Spleen (tissue), 11 donors: ENCODE data around the gene SLC30A7. TPM values are rescaled to one million over a fixed set of nuclear protein-coding genes. Genes with fewer than 3 reads are reported as not detected.
A peak's percentile ranks its signal among the peaks of the same experiment; 100 is the strongest.

Source experiments
- DNase-seq: peaks from one replicate; pipeline ENCODE4 v3.0.0-alpha.2; 2020
- H3K27ac ChIP-seq, 8 donors: fragments of 200-600 bp; sonication (generic) in 7 of 8; 1 replicate in 4 of 8; 2 replicates in 4 of 8; pipeline versions ENCODE4 v1.5.0 to v1.8.0; 2016 to 2021; ENCODE audit warnings: inconsistent platforms in 4 of 8, mild to moderate bottlenecking in 4 of 8, moderate library complexity in 1 of 8
- H3K27me3 ChIP-seq, 7 donors: fragments of 200-600 bp; sonication (generic) in 6 of 7; replicated peaks in 1 of 7; 1 replicate in 4 of 7; 2 replicates in 3 of 7; pipeline versions ENCODE4 v1.5.0 to v1.8.0; 2016 to 2021; ENCODE audit warnings: inconsistent platforms in 3 of 7, mild to moderate bottlenecking in 1 of 7
- H3K36me3 ChIP-seq, 6 donors: fragments of 200-600 bp; sonication (generic) in 5 of 6; 1 replicate in 4 of 6; 2 replicates in 2 of 6; pipeline versions ENCODE4 v1.5.0 to v1.8.0; 2016 to 2021; ENCODE audit warnings: inconsistent platforms in 2 of 6
- H3K4me1 ChIP-seq, 6 donors: fragments of 200-600 bp; sonication (generic) in 5 of 6; 1 replicate in 3 of 6; 2 replicates in 3 of 6; pipeline versions ENCODE4 v1.5.0 to v1.8.0; 2016 to 2021; ENCODE audit warnings: inconsistent platforms in 3 of 6
- H3K4me3 ChIP-seq, 8 donors: fragments of 200-600 bp; sonication (generic) in 7 of 8; 1 replicate in 4 of 8; 2 replicates in 4 of 8; pipeline versions ENCODE4 v1.5.0 to v1.8.0; 2016 to 2021; ENCODE audit warnings: inconsistent platforms in 4 of 8, mild to moderate bottlenecking in 4 of 8, moderate library complexity in 2 of 8
- H3K9me3 ChIP-seq, 8 donors: fragments of 200-600 bp; sonication (generic) in 7 of 8; 1 replicate in 4 of 8; 2 replicates in 4 of 8; pipeline versions ENCODE4 v1.5.0 to v1.8.0; 2016 to 2021; ENCODE audit warnings: inconsistent platforms in 4 of 8
- CTCF ChIP-seq, 11 experiments: fragments of 200-600 bp in 7 of 11; fragments of 450-650 bp in 4 of 11; sonication (generic) in 4 of 11; IDR thresholded peaks in 8 of 11; conservative IDR thresholded peaks in 3 of 11; 1 replicate in 7 of 11; 2 replicates in 4 of 11; pipeline versions ENCODE4 v1.4.0 to v1.8.0; 2016 to 2021; ENCODE audit warnings: antibody characterized with exemption in 11 of 11, inconsistent platforms in 4 of 11, mild to moderate bottlenecking in 1 of 11
- POLR2A ChIP-seq, 3 donors: fragments of 450-650 bp; IDR thresholded peaks; one replicate each; pipeline ENCODE4 v1.5.1; 2017; ENCODE audit warnings: antibody characterized with exemption in 3 of 3, mild to moderate bottlenecking in 1 of 3
- POLR2AphosphoS5 ChIP-seq, 3 donors: sonication (generic); formaldehyde crosslinking; IDR thresholded peaks; one replicate each; pipeline ENCODE4 v1.5.1; 2017; ENCODE audit warnings: antibody characterized with exemption in 3 of 3
- WGBS, 5 donors: extraction: QIAGEN DNeasy Blood & Tissue Kit in 3 of 5; methylation state at CpG; one replicate each; pipeline versions ENCODE4 v1.1.5 to v1.1.7; 2013 to 2018; 5-methylcytosine and 5-hydroxymethylcytosine counted together
- intact Hi-C: fragments of 100-400 bp; cut with DNase I; formaldehyde crosslinking; loops from one replicate; pipeline ENCODE4 v1.15.0; 2023; ENCODE audit warnings: low total_unique reads
- polyA plus RNA-seq, 3 donors: library from polyadenylated mRNA; stranded (reverse); fragments of 200-250 nt; gene quantifications; one replicate each; pipeline ENCODE4 v1.2.1, GENCODE V29; 2013
- total RNA-seq, 7 donors: library from RNA; depleted of rRNA in 3 of 7; stranded (reverse); fragments of >200 nt in 3 of 7; fragmentation: NEBNext Ultra II Directional in 4 of 7; extraction: Animal tissue kit (Norgen Biotek cat#: 25700) in 4 of 7; gene quantifications; one replicate each; pipeline versions ENCODE4 v1.1.0 to v1.2.1, GENCODE V29; 2016 to 2021
- donor health status: healthy with polysubstance abuse.
- donor health status: DM: no; HTN: no; CAD: no; lungs with moderate emphysema.
- donor health status: DM: no; HTN: no; CAD: no.
- donor health status: Bipolar disorder and iron deficiency.
- donor health status: healthy.
- donor health status: DM: no; HTN: no; CAD: no.
- donor health status: DM: yes; HTN: yes; CAD: no.

Gene SLC30A7
- total and polyA plus RNA-seq, 10 donors, result 4.2 to 44.5 (median 35.9) TPM

- Histone ChIP-seq H3K36me3 (peaks cover 0 to 98% (median 55%) of the 10 kb centered on the region in 6 donors), H3K4me1 (no peaks in the 10 kb centered on the region), H3K27ac (no peak overlapping the region), H3K4me3 (no peak overlapping the region), H3K9me3 (peaks cover 0 to 11% (median 0%) of the 10 kb centered on the region in 8 donors), H3K27me3 (no peaks in the 10 kb centered on the region)
- DNase-seq, result no peak
- TF ChIP-seq CTCF (IDR thresholded peaks at IDR 0.05 in 8 of 11, conservative IDR thresholded peaks at IDR 0.05 in 3 of 11) (no peak), POLR2AphosphoS5 (IDR thresholded peaks at IDR 0.05) (no peak), POLR2A (IDR thresholded peaks at IDR 0.05) (no peak)
- intact Hi-C loops, result no loop called here
- 86 to 100% (median 93%) methylated on average over 1 of the region's 1 CpG for WGBS, 5 donors
Measured at GRCh38 chr1:100907887-100908286, 12.0 kb downstream of the SLC30A7 start.

- intact Hi-C loops, result no loop called here
- no peaks in the 10 kb centered on the region for H3K27me3 ChIP-seq
- H3K4me3 ChIP-seq, result no peak overlapping the region
- H3K27ac ChIP-seq, result no peak overlapping the region
- no peak for DNase-seq
- H3K9me3 ChIP-seq, result peaks cover 0 to 11% (median 0%) of the 10 kb centered on the region in 8 donors
- peaks cover 0 to 100% (median 61%) of the 10 kb centered on the region in 6 donors for H3K36me3 ChIP-seq
- TF ChIP-seq POLR2AphosphoS5 (IDR thresholded peaks at IDR 0.05) (no peak), POLR2A (IDR thresholded peaks at IDR 0.05) (no peak)
- H3K4me1 ChIP-seq, result no peaks in the 10 kb centered on the region
Measured at GRCh38 chr1:100909018-100909417, 13.1 kb downstream of the SLC30A7 start.

- peaks cover 0 to 10% (median under 1%) of the 10 kb centered on the region in 6 donors for H3K4me1 ChIP-seq
- no peak for TF ChIP-seq POLR2AphosphoS5 (IDR thresholded peaks at IDR 0.05)
- no peak for TF ChIP-seq CTCF (IDR thresholded peaks at IDR 0.05 in 8 of 11, conservative IDR thresholded peaks at IDR 0.05 in 3 of 11)
- no peak for TF ChIP-seq POLR2A (IDR thresholded peaks at IDR 0.05)
- intact Hi-C loops, result no loop called here
- H3K36me3 ChIP-seq, result peaks cover 0 to 100% (median 71%) of the 10 kb centered on the region in 6 donors
- no peak overlapping the region for H3K4me3 ChIP-seq
- H3K27ac ChIP-seq, result no peak overlapping the region
- DNase-seq, result no peak
- no peaks in the 10 kb centered on the region for H3K9me3 ChIP-seq
- no peaks in the 10 kb centered on the region for H3K27me3 ChIP-seq
Measured at GRCh38 chr1:100912019-100912418, 16.1 kb downstream of the SLC30A7 start.

GRCh38 chr1:100921110-100921706 is 25.3 kb downstream of the SLC30A7 start:
- no peak for TF ChIP-seq POLR2A (IDR thresholded peaks at IDR 0.05)
- TF ChIP-seq CTCF (IDR thresholded peaks at IDR 0.05 in 8 of 11, conservative IDR thresholded peaks at IDR 0.05 in 3 of 11), result peak; percentile 49 to 82 (median 72)
- no peak for DNase-seq
- intact Hi-C loops, result loop anchor here (5.0 kb wide), 2 partner anchors 371 to 436 kb away; no protein-coding TSS in a partner anchor
- H3K27ac ChIP-seq, result no peak overlapping the region
- no peaks in the 10 kb centered on the region for H3K9me3 ChIP-seq
- peaks cover 0 to 83% (median 26%) of the 10 kb centered on the region in 6 donors for H3K36me3 ChIP-seq
- H3K4me3 ChIP-seq, result no peak overlapping the region
- WGBS, 5 donors, result 34 to 44% (median 40%) methylated on average over 3 of the region's 3 CpGs
- H3K27me3 ChIP-seq, result no peaks in the 10 kb centered on the region
- peaks cover 0 to 47% (median 15%) of the 10 kb centered on the region in 6 donors for H3K4me1 ChIP-seq
